OCI-LY1 (cell line): ENCODE data around the gene STK39.
A peak's percentile ranks its signal among the peaks of the same experiment; 100 is the strongest.

Experiments used
- H2AFZ ChIP-seq: fragments of 200-600 bp; sonication (generic), shearing (Covaris generic); 2 replicates; pipeline ENCODE4 v1.6.0; 2014; ENCODE audit warnings: antibody characterized with exemption, mild to moderate bottlenecking, low read length
- H3F3A ChIP-seq: fragments of 200-600 bp; sonication (generic), shearing (Covaris generic); 2 replicates; pipeline ENCODE4 v1.6.0; 2014; ENCODE audit warnings: mild to moderate bottlenecking, antibody characterized with exemption, low read length, moderate library complexity; ENCODE audit not compliant: insufficient read depth
- H3K27ac ChIP-seq: fragments of 200-600 bp; sonication (generic); 2 replicates; pipeline ENCODE4 v1.5.1; 2014; ENCODE audit warnings: low read length, mixed run types, mild to moderate bottlenecking, low read depth; ENCODE audit not compliant: poor library complexity, severe bottlenecking
- H3K27me3 ChIP-seq: fragments of 200-600 bp; sonication (generic); 2 replicates; pipeline ENCODE4 v1.6.0; 2014; ENCODE audit warnings: antibody characterized with exemption, mild to moderate bottlenecking, low read length, moderate library complexity; ENCODE audit not compliant: insufficient read depth
- H3K36me3 ChIP-seq: fragments of 200-600 bp; sonication (generic); 2 replicates; pipeline ENCODE4 v1.6.1; 2014; ENCODE audit warnings: mild to moderate bottlenecking, antibody characterized with exemption, low read length, moderate library complexity, mixed read lengths; ENCODE audit not compliant: insufficient read depth
- H3K4me1 ChIP-seq: fragments of 200-600 bp; sonication (generic); 2 replicates; pipeline ENCODE4 v1.5.1; 2014; ENCODE audit warnings: mild to moderate bottlenecking, low read length, moderate library complexity; ENCODE audit not compliant: insufficient read depth, severe bottlenecking
- H3K4me2 ChIP-seq: fragments of 200-600 bp; sonication (generic), shearing (Covaris generic); 2 replicates; pipeline ENCODE4 v1.6.1; 2014; ENCODE audit warnings: low read length
- H3K4me3 ChIP-seq: fragments of 200-600 bp; sonication (generic); 2 replicates; pipeline ENCODE4 v1.5.1; 2014; ENCODE audit warnings: low read length, low read depth, mild to moderate bottlenecking, mixed read lengths; ENCODE audit not compliant: poor library complexity, severe bottlenecking
- H3K79me2 ChIP-seq: fragments of 200-600 bp; shearing (Covaris generic); 2 replicates; pipeline ENCODE4 v1.6.1; 2016; ENCODE audit warnings: mixed run types, low read length, mixed read lengths; ENCODE audit not compliant: insufficient read depth
- H3K9ac ChIP-seq: fragments of 200-600 bp; sonication (generic), shearing (Covaris generic); 2 replicates; pipeline ENCODE4 v1.6.1; 2014; ENCODE audit warnings: mild to moderate bottlenecking, low read length, mixed read lengths
- H3K9me2 ChIP-seq: fragments of 200-600 bp; sonication (generic), shearing (Covaris generic); 2 replicates; pipeline ENCODE4 v1.6.1; 2014; ENCODE audit warnings: low read depth, mild to moderate bottlenecking, low read length, mixed read lengths
- H3K9me3 ChIP-seq: fragments of 200-600 bp; shearing (Covaris generic); 2 replicates; pipeline ENCODE4 v1.6.1; 2014; ENCODE audit warnings: low read length, mixed read lengths
- H4K20me1 ChIP-seq: fragments of 200-600 bp; sonication (generic), shearing (Covaris generic); 2 replicates; pipeline ENCODE4 v1.6.0; 2016; ENCODE audit warnings: mild to moderate bottlenecking, low read length; ENCODE audit not compliant: insufficient read depth
- CTCF ChIP-seq: fragments of 200-600 bp; sonication (generic), shearing (Covaris generic); IDR thresholded peaks from 2 replicates; pipeline ENCODE4 v1.5.1; 2017; ENCODE audit warnings: mild to moderate bottlenecking, antibody characterized with exemption, low read length, moderate library complexity, mixed read lengths
- EZH2 ChIP-seq: fragments of 200-600 bp; sonication (generic), shearing (Covaris generic); IDR thresholded peaks from 2 replicates; pipeline ENCODE4 v1.8.0; 2017; ENCODE audit warnings: borderline replicate concordance, mixed run types, mild to moderate bottlenecking, antibody characterized with exemption, low read length, moderate library complexity, mixed read lengths

Gene STK39

DNA sequence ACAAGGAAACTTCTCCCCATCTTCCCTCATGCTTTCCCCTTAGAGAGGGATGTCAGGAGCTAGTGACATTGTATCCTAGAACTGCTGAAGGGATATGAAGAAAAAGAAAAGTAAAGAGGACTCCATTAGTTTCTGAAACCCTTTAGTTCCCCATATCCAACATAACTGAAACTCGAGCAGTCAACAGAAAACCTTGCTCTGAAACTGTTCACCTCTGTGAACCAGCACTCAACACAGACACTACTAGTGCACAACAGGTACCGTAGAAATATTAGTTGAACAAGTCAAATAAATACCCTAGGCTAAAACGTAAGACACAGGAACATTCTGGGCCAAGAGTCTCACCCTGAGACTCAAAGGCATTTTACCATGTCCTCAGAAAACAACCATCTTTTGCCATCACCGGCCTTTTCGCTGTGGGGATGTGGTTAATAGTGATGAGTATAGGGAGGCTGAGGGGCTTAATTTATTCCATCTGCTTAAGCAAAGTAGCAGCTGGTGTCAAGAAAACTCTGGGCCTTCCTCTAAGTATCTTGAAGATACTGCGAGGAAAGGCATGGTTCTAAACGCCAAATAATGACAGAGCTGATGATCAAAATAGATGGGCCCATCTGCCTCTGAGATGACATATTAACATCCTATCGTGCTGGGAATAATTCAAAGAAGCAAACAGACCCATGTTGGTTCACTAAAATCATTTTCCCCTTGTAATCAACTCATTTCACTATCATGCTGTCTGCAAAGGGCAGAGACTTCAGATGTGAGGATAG lies 156.8 kb downstream of the STK39 start:
- Histone ChIP-seq H2AFZ (no peak overlapping the region), H3K36me3 (no peaks in the 10 kb centered on the region), H3K79me2 (no peaks in the 10 kb centered on the region), H4K20me1 (no peaks in the 10 kb centered on the region), H3K4me2 (peak overlapping the region; percentile 7; the same call in 1 of the 2 replicates), H3K9ac (no peak overlapping the region), H3K27me3 (no peaks in the 10 kb centered on the region), H3K27ac (peak overlapping the region; percentile 26), H3F3A (no peaks in the 10 kb centered on the region), H3K9me2 (no peaks in the 10 kb centered on the region), H3K9me3 (no peaks in the 10 kb centered on the region), H3K4me3 (no peak overlapping the region), H3K4me1 (peaks cover 23% of the 10 kb centered on the region)
- TF ChIP-seq CTCF (no peak), EZH2 (no peak)

DNA sequence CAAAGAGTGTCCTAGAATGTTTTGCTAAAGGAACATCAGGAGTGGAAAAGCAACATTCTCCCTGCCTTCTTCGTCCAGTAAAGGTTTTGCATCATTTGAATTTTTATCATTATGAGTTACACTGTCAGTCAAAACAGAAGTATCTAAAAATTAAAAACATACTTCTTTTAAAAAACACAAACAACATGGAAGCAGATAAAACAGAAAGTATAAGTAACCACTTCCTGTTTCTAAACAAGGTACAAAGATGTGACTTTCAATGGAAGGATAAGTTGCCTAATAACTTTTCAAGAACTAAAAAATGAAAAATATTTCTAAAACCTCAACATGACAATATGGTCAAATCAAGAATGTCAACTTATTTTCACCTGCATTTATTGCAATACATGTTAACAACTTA lies 158.2 kb downstream of the STK39 start:
- H3K4me2 ChIP-seq, result no peak overlapping the region
- H3K9ac ChIP-seq, result no peak overlapping the region
- no peak overlapping the region for H3K27ac ChIP-seq
- H3K79me2 ChIP-seq, result no peaks in the 10 kb centered on the region
- H3K27me3 ChIP-seq, result no peaks in the 10 kb centered on the region
- no peak overlapping the region for H3K4me3 ChIP-seq
- H3K9me2 ChIP-seq, result no peaks in the 10 kb centered on the region
- H3K4me1 ChIP-seq, result peaks cover 23% of the 10 kb centered on the region
- no peaks in the 10 kb centered on the region for H3K9me3 ChIP-seq
- no peak overlapping the region for H2AFZ ChIP-seq
- H4K20me1 ChIP-seq, result no peaks in the 10 kb centered on the region
- H3K36me3 ChIP-seq, result no peaks in the 10 kb centered on the region
- TF ChIP-seq CTCF (no peak), EZH2 (no peak)
- no peaks in the 10 kb centered on the region for H3F3A ChIP-seq

DNA sequence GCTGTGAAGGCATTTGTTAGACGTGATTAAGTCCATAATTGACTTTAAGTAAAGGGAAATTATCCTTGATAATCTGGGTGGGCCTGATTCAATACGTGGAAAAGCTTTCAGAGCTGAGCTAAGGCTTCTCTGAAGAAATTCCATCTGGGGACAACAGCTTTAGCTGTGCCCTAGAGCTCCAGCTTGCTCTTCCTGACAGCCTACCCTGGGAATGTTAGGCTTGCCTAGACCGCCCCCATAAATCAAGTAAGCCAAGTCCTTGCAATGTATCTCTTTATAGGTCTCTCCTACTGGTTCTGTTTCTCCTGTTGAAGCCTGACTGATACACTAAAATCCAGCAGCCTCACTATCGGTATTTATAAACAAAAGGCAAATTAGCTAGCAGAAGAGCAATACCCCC lies 160.0 kb downstream of the STK39 start:
- H3K27ac ChIP-seq, result no peak overlapping the region
- no peak overlapping the region for H2AFZ ChIP-seq
- no peaks in the 10 kb centered on the region for H3K9me2 ChIP-seq
- peaks cover 23% of the 10 kb centered on the region for H3K4me1 ChIP-seq
- no peaks in the 10 kb centered on the region for H4K20me1 ChIP-seq
- no peaks in the 10 kb centered on the region for H3K9me3 ChIP-seq
- no peaks in the 10 kb centered on the region for H3K79me2 ChIP-seq
- H3K27me3 ChIP-seq, result no peaks in the 10 kb centered on the region
- H3K4me3 ChIP-seq, result no peak overlapping the region
- no peaks in the 10 kb centered on the region for H3F3A ChIP-seq
- no peak overlapping the region for H3K9ac ChIP-seq
- no peak overlapping the region for H3K4me2 ChIP-seq
- TF ChIP-seq EZH2 (no peak), CTCF (no peak)
- H3K36me3 ChIP-seq, result peaks cover 4% of the 10 kb centered on the region; the same call in 1 of the 2 replicates
